DND-41 (cell line): ENCODE measurements around the gene TUBB.
"Not testable (repeated sequence)": the region's sequence is repeated elsewhere in the genome, so short reads cannot be mapped to it uniquely, and the experiment has no call there.

Experiments
- ATAC-seq: fragments of 200-7000 bp; cut with Tn5 transposase; 3 replicates; pipeline ENCODE4 v1.9.1; 2021; ENCODE audit warnings: low read depth; ENCODE audit not compliant: insufficient read depth
- DNase-seq: peaks from one replicate; pipeline ENCODE4 v3.0.0-alpha.2; 2020
- H2AFZ ChIP-seq: 2 replicates; pipeline ENCODE4 v1.6.0; 2012; ENCODE audit warnings: low read depth, low read length
- H3K27ac ChIP-seq: 2 replicates; pipeline ENCODE4 v1.5.1; 2012; ENCODE audit warnings: low read length, inconsistent platforms
- H3K27me3 ChIP-seq: fragments of 200-600 bp; sonication (generic); 2 replicates; pipeline ENCODE4 v1.6.0; 2012; ENCODE audit warnings: low read length, mild to moderate bottlenecking, inconsistent platforms; ENCODE audit not compliant: insufficient read depth, poor library complexity
- H3K36me3 ChIP-seq: 2 replicates; pipeline ENCODE4 v1.5.1; 2012; ENCODE audit warnings: low read length, inconsistent platforms; ENCODE audit not compliant: insufficient read depth
- H3K4me1 ChIP-seq: 2 replicates; pipeline ENCODE4 v1.5.1; 2012; ENCODE audit warnings: mild to moderate bottlenecking, low read length; ENCODE audit not compliant: insufficient read depth
- H3K4me2 ChIP-seq: 2 replicates; pipeline ENCODE4 v1.6.0; 2012; ENCODE audit warnings: mild to moderate bottlenecking, moderate library complexity, low read length, inconsistent platforms; ENCODE audit not compliant: insufficient read depth
- H3K4me3 ChIP-seq, 2 experiments: fragments of 200-600 bp in 1 of 2; shearing (Covaris generic) in 1 of 2; 2 replicates each; pipeline ENCODE4 v1.5.1; 2012 to 2016; ENCODE audit warnings: inconsistent platforms in 2 of 2, low read length in 2 of 2, mild to moderate bottlenecking in 2 of 2, low read depth in 1 of 2, moderate library complexity in 1 of 2
- H3K79me2 ChIP-seq: 2 replicates; pipeline ENCODE4 v1.6.0; 2012; ENCODE audit warnings: low read length, inconsistent platforms; ENCODE audit not compliant: insufficient read depth
- H3K9ac ChIP-seq: 2 replicates; pipeline ENCODE4 v1.6.0; 2012; ENCODE audit warnings: low read depth, mild to moderate bottlenecking, inconsistent platforms, low read length, moderate library complexity
- H3K9me3 ChIP-seq: 2 replicates; pipeline ENCODE4 v1.5.1; 2012; ENCODE audit warnings: low read length, moderate library complexity, mild to moderate bottlenecking, inconsistent platforms; ENCODE audit not compliant: insufficient read depth, severe bottlenecking
- H4K20me1 ChIP-seq: 2 replicates; pipeline ENCODE4 v1.6.0; 2012; ENCODE audit warnings: low read length; ENCODE audit not compliant: insufficient read depth
- EZH2 ChIP-seq: IDR thresholded peaks from 3 replicates; pipeline ENCODE4 v1.6.1; 2012; ENCODE audit warnings: borderline replicate concordance, low read depth, mild to moderate bottlenecking, moderate library complexity, low read length, inconsistent platforms; ENCODE audit not compliant: severe bottlenecking
- TF ChIP-seq, protein P1 (sequence below): IDR thresholded peaks from 2 replicates; pipeline ENCODE4 v1.5.1; 2012; ENCODE audit warnings: borderline replicate concordance, low read length, moderate library complexity, mild to moderate bottlenecking; ENCODE audit not compliant: poor library complexity, severe bottlenecking; ENCODE audit errors: extremely low read depth

Gene TUBB

DNA sequence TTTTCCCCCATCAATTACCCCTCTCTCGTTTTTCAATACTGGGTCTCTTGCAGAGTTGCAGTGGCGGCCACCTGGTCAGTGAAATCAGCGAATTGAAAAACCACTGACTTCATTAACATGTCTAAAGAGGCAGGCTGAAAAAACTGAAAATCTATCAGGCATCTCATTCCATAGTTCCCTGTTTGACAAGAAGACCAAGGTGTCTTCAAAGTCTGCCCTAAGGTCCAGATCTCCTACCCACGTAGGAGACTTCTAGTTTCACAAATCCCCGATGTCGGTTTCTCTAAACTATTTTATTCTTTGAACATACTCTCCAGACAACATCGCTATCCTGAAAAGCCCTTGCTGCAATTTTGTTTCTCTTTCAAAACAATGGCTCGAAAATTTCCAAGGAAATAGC is 796 bp upstream of the TUBB start:
- ATAC-seq = no peak
- peaks cover 53% of the 10 kb centered on the region for H3K4me1 ChIP-seq
- H3K27me3 ChIP-seq = no peaks in the 10 kb centered on the region
- peak overlapping the region; percentile 98 for H3K9ac ChIP-seq
- 0 out of 2 replicates have a peak overlapping the region, but pooled peaks have one; percentile 43 for H2AFZ ChIP-seq
- peak; percentile 30 for DNase-seq
- peak overlapping the region; percentile 55 to 99 for H3K4me3 ChIP-seq
- peak overlapping the region; percentile 63 for H3K4me2 ChIP-seq
- TF ChIP-seq EZH2 = no peak
- TF ChIP-seq, protein P1, sequence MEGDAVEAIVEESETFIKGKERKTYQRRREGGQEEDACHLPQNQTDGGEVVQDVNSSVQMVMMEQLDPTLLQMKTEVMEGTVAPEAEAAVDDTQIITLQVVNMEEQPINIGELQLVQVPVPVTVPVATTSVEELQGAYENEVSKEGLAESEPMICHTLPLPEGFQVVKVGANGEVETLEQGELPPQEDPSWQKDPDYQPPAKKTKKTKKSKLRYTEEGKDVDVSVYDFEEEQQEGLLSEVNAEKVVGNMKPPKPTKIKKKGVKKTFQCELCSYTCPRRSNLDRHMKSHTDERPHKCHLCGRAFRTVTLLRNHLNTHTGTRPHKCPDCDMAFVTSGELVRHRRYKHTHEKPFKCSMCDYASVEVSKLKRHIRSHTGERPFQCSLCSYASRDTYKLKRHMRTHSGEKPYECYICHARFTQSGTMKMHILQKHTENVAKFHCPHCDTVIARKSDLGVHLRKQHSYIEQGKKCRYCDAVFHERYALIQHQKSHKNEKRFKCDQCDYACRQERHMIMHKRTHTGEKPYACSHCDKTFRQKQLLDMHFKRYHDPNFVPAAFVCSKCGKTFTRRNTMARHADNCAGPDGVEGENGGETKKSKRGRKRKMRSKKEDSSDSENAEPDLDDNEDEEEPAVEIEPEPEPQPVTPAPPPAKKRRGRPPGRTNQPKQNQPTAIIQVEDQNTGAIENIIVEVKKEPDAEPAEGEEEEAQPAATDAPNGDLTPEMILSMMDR = no peak
- H3K27ac ChIP-seq = peak overlapping the region; percentile 97
- no peaks in the 10 kb centered on the region for H3K9me3 ChIP-seq
- H3K79me2 ChIP-seq = peaks cover 79% of the 10 kb centered on the region
- H3K36me3 ChIP-seq = peaks cover 48% of the 10 kb centered on the region
- peaks cover 30% of the 10 kb centered on the region for H4K20me1 ChIP-seq

DNA sequence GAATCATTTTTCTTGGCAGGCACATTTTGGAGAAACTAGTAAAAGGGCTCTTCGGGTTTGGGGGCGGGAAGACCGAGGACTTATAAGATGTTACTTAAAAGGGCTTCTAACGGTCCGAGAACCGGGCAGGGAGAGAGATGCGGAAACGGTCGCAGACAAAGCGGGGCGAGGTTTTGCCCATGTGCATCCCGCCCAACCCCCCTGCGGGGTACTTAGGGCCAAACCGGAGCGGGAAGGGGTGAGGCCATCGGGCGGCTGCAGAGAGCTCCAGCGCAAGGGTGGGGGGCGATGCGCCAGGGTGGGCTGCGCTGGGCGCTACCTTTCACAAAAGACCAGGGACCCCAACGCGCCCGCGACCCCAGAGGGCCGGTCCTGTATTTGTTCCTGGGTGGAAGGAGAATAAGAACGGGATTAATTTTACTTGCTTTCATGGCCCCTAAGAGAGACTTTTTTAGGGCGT is 616 bp downstream of the TUBB start:
- Histone ChIP-seq H3K4me1 (peaks cover 62% of the 10 kb centered on the region), H3K9ac (peak overlapping the region; percentile 98), H4K20me1 (peaks cover 43% of the 10 kb centered on the region), H3K4me2 (peak overlapping the region; percentile 24), H3K9me3 (no peaks in the 10 kb centered on the region), H3K36me3 (peaks cover 53% of the 10 kb centered on the region), H3K27me3 (no peaks in the 10 kb centered on the region), H2AFZ (no peak overlapping the region; the same call in 1 of the 2 replicates), H3K4me3 (peak overlapping the region; percentile 99), H3K27ac (peak overlapping the region; percentile 97), H3K79me2 (peaks cover 91% of the 10 kb centered on the region)
- TF ChIP-seq EZH2 = no peak
- TF ChIP-seq, protein P1 = no peak
- DNase-seq (peak; percentile 78), ATAC-seq (no peak)

DNA sequence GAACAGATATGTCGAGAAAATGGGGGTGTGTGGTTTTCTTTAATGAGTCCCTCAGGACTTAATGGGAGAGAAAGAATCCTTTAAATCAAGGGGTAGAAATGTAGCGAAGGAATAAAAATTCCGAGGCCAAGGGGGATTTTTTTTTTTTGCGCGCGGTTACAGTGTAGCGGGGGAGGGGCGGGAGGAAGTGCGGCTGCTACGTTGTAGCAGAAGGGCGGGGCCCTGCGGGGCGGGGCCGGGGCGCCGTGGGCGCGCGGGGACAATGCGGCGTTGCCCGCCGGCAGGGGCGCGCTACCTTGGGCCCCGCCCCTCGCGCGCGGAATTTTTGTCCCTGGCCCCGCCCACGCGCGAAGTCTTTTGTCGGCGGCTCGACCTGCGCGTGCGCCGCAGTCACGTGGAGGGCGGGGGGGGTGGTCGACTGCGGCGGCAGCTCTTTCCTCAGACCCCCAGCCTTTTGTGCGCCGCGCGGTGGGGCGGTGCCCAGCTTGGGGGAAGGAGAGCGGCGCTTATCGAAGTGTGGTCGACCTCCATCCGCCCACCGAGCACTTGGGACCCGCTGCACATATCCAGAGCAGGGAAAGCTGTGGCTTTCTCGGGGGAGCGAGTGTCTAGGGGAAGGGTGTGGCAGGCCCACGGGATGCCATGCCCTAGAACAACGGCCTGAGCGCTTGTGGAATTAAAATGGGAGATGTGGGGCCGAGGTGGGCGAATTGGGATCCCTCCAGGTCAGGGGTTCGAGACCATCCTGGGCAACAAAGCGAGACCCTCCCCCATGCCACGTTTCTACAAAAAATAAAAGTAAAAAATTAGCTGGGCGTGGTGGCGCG is 1.3 kb downstream of the TUBB start:
- H2AFZ ChIP-seq = no peak overlapping the region; the same call in 1 of the 2 replicates
- peak overlapping the region; percentile 99 for H3K4me3 ChIP-seq
- ATAC-seq (peak; percentile 16), DNase-seq (peak; percentile 93)
- TF ChIP-seq EZH2 = no peak
- TF ChIP-seq, protein P1 = peak; percentile 31
- H3K4me1 ChIP-seq = peaks cover 55% of the 10 kb centered on the region
- H3K36me3 ChIP-seq = peaks cover 57% of the 10 kb centered on the region
- peak overlapping the region; percentile 97 for H3K27ac ChIP-seq
- peak overlapping the region; percentile 98 for H3K9ac ChIP-seq
- peak overlapping the region; percentile 86 for H3K4me2 ChIP-seq
- H4K20me1 ChIP-seq = peaks cover 47% of the 10 kb centered on the region
- no peaks in the 10 kb centered on the region for H3K9me3 ChIP-seq
- H3K27me3 ChIP-seq = no peaks in the 10 kb centered on the region
- peaks cover 89% of the 10 kb centered on the region for H3K79me2 ChIP-seq

DNA sequence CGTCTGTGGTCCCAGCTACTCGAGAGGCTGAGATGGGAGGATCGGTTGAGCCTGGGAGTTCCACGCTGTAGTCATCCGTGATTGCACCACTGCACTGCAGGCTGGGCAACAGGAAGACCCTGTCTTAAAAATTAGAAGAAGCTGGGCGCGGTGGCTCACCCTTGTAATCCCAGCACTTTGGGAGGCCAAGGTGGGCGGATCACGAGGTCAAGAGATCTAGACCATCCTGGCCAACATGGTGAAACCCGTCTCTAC is 1.8 kb downstream of the TUBB start:
- peak; percentile 33 for DNase-seq
- H3K36me3 ChIP-seq = peaks cover 57% of the 10 kb centered on the region
- H3K4me2 ChIP-seq = peak overlapping the region; percentile 86
- not testable (repeated sequence) for H3K27me3 ChIP-seq, ATAC-seq, H3K9me3 ChIP-seq, H2AFZ ChIP-seq
- H3K9ac ChIP-seq = peak overlapping the region; percentile 98
- H3K4me3 ChIP-seq = peak overlapping the region; percentile 93 to 99
- H4K20me1 ChIP-seq = peaks cover 47% of the 10 kb centered on the region
- H3K4me1 ChIP-seq = peaks cover 50% of the 10 kb centered on the region
- peaks cover 83% of the 10 kb centered on the region for H3K79me2 ChIP-seq
- H3K27ac ChIP-seq = peak overlapping the region; percentile 93
